Stomach smooth muscle (tissue), 2 donors: ENCODE measurements around the gene KCP.

ENCODE experiments used
- H3K27ac ChIP-seq: one replicate; pipeline ENCODE4 v1.7.0; 2013; ENCODE audit warnings: mild to moderate bottlenecking, low read length, inconsistent platforms
- H3K27me3 ChIP-seq, 2 donors: one replicate each; pipeline ENCODE4 v1.7.0; 2013; ENCODE audit warnings: low read length in 2 of 2; ENCODE audit not compliant: insufficient read depth in 2 of 2, control insufficient read depth in 1 of 2
- H3K36me3 ChIP-seq, 2 donors: one replicate each; pipeline ENCODE4 v1.7.0; 2013; ENCODE audit warnings: low read length in 2 of 2; ENCODE audit not compliant: control insufficient read depth in 2 of 2, insufficient read depth in 2 of 2
- H3K4me1 ChIP-seq: one replicate; pipeline ENCODE4 v1.7.0; 2013; ENCODE audit warnings: low read length; ENCODE audit not compliant: control insufficient read depth, insufficient read depth
- H3K4me3 ChIP-seq, 2 donors: one replicate each; pipeline ENCODE4 v1.7.0; 2013; ENCODE audit warnings: low read length in 2 of 2
- H3K9ac ChIP-seq, 2 donors: one replicate each; pipeline ENCODE4 v1.7.0; 2013; ENCODE audit warnings: low read length in 2 of 2, mild to moderate bottlenecking in 1 of 2
- H3K9me3 ChIP-seq, 2 donors: one replicate each; pipeline ENCODE4 v1.7.0; 2013; ENCODE audit warnings: low read length in 2 of 2; ENCODE audit not compliant: control insufficient read depth in 2 of 2
- donor health status: healthy.
- donor health status: Pancreatic carcinoma.

KCP gene

GRCh38 chr7:128848289-128849155 is 62.0 kb downstream of the KCP start:
- Histone ChIP-seq H3K36me3 (peaks cover 85 to 89% of the 10 kb centered on the region in 2 donors), H3K9ac (no peak overlapping the region), H3K4me3 (no peak overlapping the region), H3K4me1 (no peaks in the 10 kb centered on the region), H3K27ac (peak overlapping the region; percentile 18), H3K27me3 (no peaks in the 10 kb centered on the region), H3K9me3 (no peaks in the 10 kb centered on the region)

- peak overlapping the region; percentile 18 for H3K27ac ChIP-seq
- no peaks in the 10 kb centered on the region for H3K9me3 ChIP-seq
- no peak overlapping the region for H3K9ac ChIP-seq
- H3K4me1 ChIP-seq: no peaks in the 10 kb centered on the region
- peaks cover 85 to 89% of the 10 kb centered on the region in 2 donors for H3K36me3 ChIP-seq
- H3K4me3 ChIP-seq: no peak overlapping the region
- no peaks in the 10 kb centered on the region for H3K27me3 ChIP-seq
Measured at GRCh38 chr7:128847721-128848211, 62.7 kb downstream of the KCP start.

GRCh38 chr7:128846781-128847444 is 63.6 kb downstream of the KCP start:
- Histone ChIP-seq H3K27me3 (no peaks in the 10 kb centered on the region), H3K9ac (no peak overlapping the region), H3K36me3 (peaks cover 85 to 86% of the 10 kb centered on the region in 2 donors), H3K4me3 (no peak overlapping the region), H3K27ac (peak overlapping the region; percentile 24), H3K4me1 (no peaks in the 10 kb centered on the region), H3K9me3 (no peaks in the 10 kb centered on the region)

GRCh38 chr7:128845987-128846386 is 64.5 kb downstream of the KCP start:
- Histone ChIP-seq H3K27ac (peak overlapping the region; percentile 24), H3K4me3 (no peak overlapping the region), H3K36me3 (peaks cover 82 to 87% of the 10 kb centered on the region in 2 donors), H3K27me3 (no peaks in the 10 kb centered on the region), H3K4me1 (no peaks in the 10 kb centered on the region), H3K9ac (no peak overlapping the region), H3K9me3 (no peaks in the 10 kb centered on the region)

- no peaks in the 10 kb centered on the region for H3K27me3 ChIP-seq
- H3K4me1 ChIP-seq: no peaks in the 10 kb centered on the region
- no peak overlapping the region for H3K9ac ChIP-seq
- no peaks in the 10 kb centered on the region for H3K9me3 ChIP-seq
- H3K36me3 ChIP-seq: peaks cover 82 to 87% of the 10 kb centered on the region in 2 donors
- H3K27ac ChIP-seq: no peak overlapping the region
- H3K4me3 ChIP-seq: no peak overlapping the region
Measured at GRCh38 chr7:128845475-128845874, 65.0 kb downstream of the KCP start.

GRCh38 chr7:128844777-128845311 is 65.7 kb downstream of the KCP start:
- no peaks in the 10 kb centered on the region for H3K4me1 ChIP-seq
- no peak overlapping the region for H3K9ac ChIP-seq
- no peak overlapping the region for H3K27ac ChIP-seq
- no peaks in the 10 kb centered on the region for H3K9me3 ChIP-seq
- H3K36me3 ChIP-seq: peaks cover 83 to 88% of the 10 kb centered on the region in 2 donors
- H3K4me3 ChIP-seq: no peak overlapping the region
- H3K27me3 ChIP-seq: no peaks in the 10 kb centered on the region

GRCh38 chr7:128843938-128844621 is 66.4 kb downstream of the KCP start:
- Histone ChIP-seq H3K9ac (no peak overlapping the region), H3K27ac (peak overlapping the region; percentile 46), H3K4me1 (peaks cover 4% of the 10 kb centered on the region), H3K36me3 (peaks cover 82 to 88% of the 10 kb centered on the region in 2 donors), H3K9me3 (no peaks in the 10 kb centered on the region), H3K27me3 (no peaks in the 10 kb centered on the region), H3K4me3 (no peak overlapping the region)

GRCh38 chr7:128842674-128843641 is 67.6 kb downstream of the KCP start:
- Histone ChIP-seq H3K4me1 (peaks cover 10% of the 10 kb centered on the region), H3K9ac (no peak overlapping the region), H3K27ac (peak overlapping the region; percentile 46), H3K36me3 (peaks cover 82 to 87% of the 10 kb centered on the region in 2 donors), H3K4me3 (no peak overlapping the region), H3K9me3 (no peaks in the 10 kb centered on the region), H3K27me3 (no peaks in the 10 kb centered on the region)

GRCh38 chr7:128841921-128842673 is 68.4 kb downstream of the KCP start:
- Histone ChIP-seq H3K36me3 (peaks cover 84 to 87% of the 10 kb centered on the region in 2 donors), H3K4me1 (peaks cover 18% of the 10 kb centered on the region), H3K9me3 (no peaks in the 10 kb centered on the region), H3K27me3 (no peaks in the 10 kb centered on the region), H3K9ac (no peak overlapping the region), H3K27ac (peak overlapping the region; percentile 49), H3K4me3 (no peak overlapping the region)
